ENCODE data around the gene JUP.
"Not testable (repeated sequence)": the region's sequence is repeated elsewhere in the genome, so short reads cannot be mapped to it uniquely, and the experiment has no call there.

JUP gene

GRCh38 chr17:41777574-41778188 is 8.8 kb downstream of the JUP start:
- DNase-seq: peak; percentile 27 to 64

- DNase-seq: no peak
These were observed 9.3 kb downstream of the JUP start for GRCh38 chr17:41777157-41777573.

GRCh38 chr17:41776262-41776900 is 10.1 kb downstream of the JUP start:
- DNase-seq: not testable (repeated sequence)

- DNase-seq: no peak
These were observed 10.9 kb downstream of the JUP start for GRCh38 chr17:41775394-41776226.

GRCh38 chr17:41773731-41774193 is 12.7 kb downstream of the JUP start:
- DNase-seq: no peak

- DNase-seq: no peak
These were observed 13.3 kb downstream of the JUP start for GRCh38 chr17:41773190-41773588.

- DNase-seq: no peak
These were observed 13.8 kb downstream of the JUP start for GRCh38 chr17:41772586-41773189.

- DNase-seq: no peak
These were observed 14.3 kb downstream of the JUP start for GRCh38 chr17:41772218-41772585.

- DNase-seq: no peak
These were observed 14.9 kb downstream of the JUP start for GRCh38 chr17:41771389-41772206.

GRCh38 chr17:41769985-41770384 is 16.5 kb downstream of the JUP start:
- DNase-seq: no peak

GRCh38 chr17:41769346-41769862 is 17.1 kb downstream of the JUP start:
- no peak for DNase-seq

- DNase-seq: no peak
These were observed 17.7 kb downstream of the JUP start for GRCh38 chr17:41768682-41769288.

- DNase-seq: no peak
These were observed 19.0 kb downstream of the JUP start for GRCh38 chr17:41767324-41768042.

- no peak for DNase-seq
These were observed 20.4 kb downstream of the JUP start for GRCh38 chr17:41766135-41766534.

- DNase-seq: no peak
These were observed 23.2 kb downstream of the JUP start for GRCh38 chr17:41763327-41763726.

- no peak for DNase-seq
These were observed 23.7 kb downstream of the JUP start for GRCh38 chr17:41762841-41763240.

- no peak for DNase-seq
These were observed 24.1 kb downstream of the JUP start for GRCh38 chr17:41762391-41762790.

- no peak for DNase-seq
These were observed 25.6 kb downstream of the JUP start for GRCh38 chr17:41760878-41761277.

GRCh38 chr17:41758601-41759000 is 27.9 kb downstream of the JUP start:
- DNase-seq: no peak

GRCh38 chr17:41754066-41754465 is 32.4 kb downstream of the JUP start:
- no peak for DNase-seq

- DNase-seq: no peak
These were observed 35.2 kb downstream of the JUP start for GRCh38 chr17:41751288-41751687.

All from NCI-H524 (cell line).